Aorta (tissue), 5 donors: ENCODE measurements around the gene ONECUT1. TPM values are rescaled to one million over a fixed set of nuclear protein-coding genes. Genes with fewer than 3 reads are reported as not detected.
A peak's percentile ranks its signal among the peaks of the same experiment; 100 is the strongest.

Experiments
- ATAC-seq: fragments of 200-7000 bp; cut with Tn5 transposase; one replicate; pipeline ENCODE4 v1.9.1; 2022; ENCODE audit warnings: moderate library complexity; ENCODE audit not compliant: low FRiP score
- DNase-seq, 2 donors: peaks; one replicate each; pipeline ENCODE4 v3.0.0-alpha.2; 2020
- H3K27ac ChIP-seq, 2 donors: one replicate each; pipeline ENCODE4 v1.5.1; 2013; ENCODE audit warnings: low read length in 2 of 2, mild to moderate bottlenecking in 2 of 2, moderate library complexity in 2 of 2, control low read depth in 1 of 2, inconsistent platforms in 1 of 2, low read depth in 1 of 2
- H3K27me3 ChIP-seq, 2 donors: one replicate each; pipeline ENCODE4 v1.6.1; 2013; ENCODE audit warnings: control low read depth in 1 of 2, low read length in 1 of 2, mild to moderate bottlenecking in 1 of 2, moderate library complexity in 1 of 2; ENCODE audit not compliant: insufficient read depth in 2 of 2, control insufficient read depth in 1 of 2
- H3K36me3 ChIP-seq, 2 donors: one replicate each; pipeline ENCODE4 v1.6.1; 2013; ENCODE audit warnings: control low read depth in 1 of 2, low read length in 1 of 2, mild to moderate bottlenecking in 1 of 2; ENCODE audit not compliant: insufficient read depth in 2 of 2, control insufficient read depth in 1 of 2
- H3K4me1 ChIP-seq, 2 donors: one replicate each; pipeline ENCODE4 v1.6.1; 2013; ENCODE audit warnings: low read length in 2 of 2, control low read depth in 1 of 2, mild to moderate bottlenecking in 1 of 2, moderate library complexity in 1 of 2; ENCODE audit not compliant: insufficient read depth in 2 of 2, control insufficient read depth in 1 of 2
- H3K4me3 ChIP-seq, 2 donors: one replicate each; pipeline ENCODE4 v1.5.1; 2013; ENCODE audit warnings: low read length in 2 of 2, control low read depth in 1 of 2, mild to moderate bottlenecking in 1 of 2
- H3K9me3 ChIP-seq: one replicate; pipeline ENCODE4 v1.6.1; 2013; ENCODE audit warnings: mild to moderate bottlenecking, low read length; ENCODE audit not compliant: control insufficient read depth
- WGBS, 2 donors: extraction: QIAGEN DNeasy Blood & Tissue Kit; methylation state at CpG; one replicate each; pipeline ENCODE4 v1.1.7; 2013; 5-methylcytosine and 5-hydroxymethylcytosine counted together
- intact Hi-C, 2 donors: fragments of 100-400 bp; cut with DNase I; formaldehyde crosslinking; loops; one replicate each; pipeline versions ENCODE4 v1.14.2 to v1.15.0; 2022
- polyA plus RNA-seq, 2 donors: library from polyadenylated mRNA; stranded (reverse); fragments of 200-250 nt; gene quantifications; one replicate each; pipeline ENCODE4 v1.2.3, GENCODE V29; 2013
- total RNA-seq, 2 donors: library from RNA; stranded (reverse); fragmentation: NEBNext Ultra II Directional; extraction: Animal tissue kit (Norgen Biotek cat#: 25700); gene quantifications; one replicate each; pipeline ENCODE4 v1.2.1, GENCODE V29; 2021
- donor health status: healthy with polysubstance abuse.
- donor health status: Bipolar disorder and iron deficiency.
- donor health status: DM: no; HTN: no; CAD: no.
- donor health status: DM: no; HTN: no; CAD: no.
- donor health status: DM: yes; HTN: yes; CAD: no.

Gene ONECUT1
- total and polyA plus RNA-seq, 4 donors, result not detected

- ATAC-seq (peak; percentile 49), DNase-seq (no peak)
- H3K27ac ChIP-seq, result no peak overlapping the region
- no peaks in the 10 kb centered on the region for H3K36me3 ChIP-seq
- H3K27me3 ChIP-seq, result peaks cover 0 to 4% of the 10 kb centered on the region in 2 donors
- no peaks in the 10 kb centered on the region for H3K9me3 ChIP-seq
- intact Hi-C loops, result no loop called here
- WGBS, 2 donors, result 11 to 14% methylated on average over 72 to 93 of the region's 93 CpGs
- no peaks in the 10 kb centered on the region for H3K4me1 ChIP-seq
- H3K4me3 ChIP-seq, result peak overlapping the region; percentile 36 to 63
Observed at GRCh38 chr15:52805351-52806283, 15.5 kb upstream of the ONECUT1 start.

DNA sequence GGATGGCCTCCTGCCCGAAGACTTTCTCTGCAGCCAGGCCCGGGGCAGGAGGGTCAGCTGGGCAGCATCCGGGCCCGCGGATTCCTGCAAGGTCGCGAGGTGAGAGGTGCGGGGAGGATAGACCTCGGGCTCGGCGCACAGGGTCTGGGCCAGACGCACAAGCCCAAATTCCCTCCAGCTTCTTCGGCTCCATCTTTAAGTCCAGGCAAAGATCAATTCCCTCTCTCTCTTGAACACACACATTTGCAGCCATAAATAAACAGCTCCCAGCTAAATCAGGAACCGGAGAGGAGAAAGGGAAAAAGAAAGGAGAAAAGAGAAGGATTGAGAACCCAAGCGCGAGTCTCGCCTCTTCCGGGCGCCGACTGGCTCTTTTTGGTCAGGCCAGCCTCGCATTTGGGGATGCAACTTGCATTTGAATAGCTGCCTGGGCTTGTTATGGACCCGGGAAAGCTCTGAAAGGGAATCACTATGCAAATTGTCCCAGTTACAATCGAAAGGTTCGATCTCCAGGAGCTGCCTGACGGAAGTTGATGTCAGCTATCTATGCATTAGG lies 14.5 kb upstream of the ONECUT1 start:
- 5% methylated on average over 25 of the region's 25 CpGs for WGBS, 2 donors
- Histone ChIP-seq H3K9me3 (no peaks in the 10 kb centered on the region), H3K36me3 (no peaks in the 10 kb centered on the region), H3K27me3 (peaks cover 0 to 4% of the 10 kb centered on the region in 2 donors), H3K4me1 (no peaks in the 10 kb centered on the region), H3K27ac (no peak overlapping the region), H3K4me3 (peak overlapping the region; percentile 36 to 63)
- no peak for ATAC-seq
- intact Hi-C loops, result no loop called here
- no peak for DNase-seq

GRCh38 chr15:52803467-52804306 lies 13.6 kb upstream of the ONECUT1 start:
- WGBS, 2 donors, result 4 to 6% methylated on average over 49 of the region's 49 CpGs
- DNase-seq (no peak), ATAC-seq (no peak)
- intact Hi-C loops, result no loop called here
- no peaks in the 10 kb centered on the region for H3K4me1 ChIP-seq
- peaks cover 0 to 4% of the 10 kb centered on the region in 2 donors for H3K27me3 ChIP-seq
- H3K36me3 ChIP-seq, result no peaks in the 10 kb centered on the region
- no peaks in the 10 kb centered on the region for H3K9me3 ChIP-seq
- H3K27ac ChIP-seq, result no peak overlapping the region
- no peak overlapping the region for H3K4me3 ChIP-seq

DNA sequence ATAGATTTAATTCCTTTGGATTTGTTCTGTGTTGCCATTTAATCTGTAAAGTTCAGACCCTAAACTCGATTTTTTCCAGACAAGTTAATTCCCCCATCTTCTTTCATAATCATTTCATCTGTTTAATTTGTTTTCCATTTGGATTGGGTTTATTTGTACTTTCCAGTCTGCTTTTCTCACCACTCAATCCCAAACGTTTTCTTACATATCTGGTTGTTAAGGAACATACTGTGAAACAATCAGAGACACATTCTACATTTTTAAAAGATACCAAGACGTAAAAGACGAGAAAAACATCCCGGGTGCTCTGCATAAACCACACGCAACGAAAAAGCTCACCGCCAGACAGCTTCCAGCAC lies 13.0 kb upstream of the ONECUT1 start:
- H3K27me3 ChIP-seq, result peaks cover 0 to 4% of the 10 kb centered on the region in 2 donors
- intact Hi-C loops, result no loop called here
- H3K4me1 ChIP-seq, result no peaks in the 10 kb centered on the region
- no peaks in the 10 kb centered on the region for H3K36me3 ChIP-seq
- DNase-seq (no peak), ATAC-seq (no peak)
- H3K27ac ChIP-seq, result no peak overlapping the region
- no peaks in the 10 kb centered on the region for H3K9me3 ChIP-seq
- no peak overlapping the region for H3K4me3 ChIP-seq
- WGBS, 2 donors, result 31 to 40% methylated on average over 8 of the region's 8 CpGs

DNA sequence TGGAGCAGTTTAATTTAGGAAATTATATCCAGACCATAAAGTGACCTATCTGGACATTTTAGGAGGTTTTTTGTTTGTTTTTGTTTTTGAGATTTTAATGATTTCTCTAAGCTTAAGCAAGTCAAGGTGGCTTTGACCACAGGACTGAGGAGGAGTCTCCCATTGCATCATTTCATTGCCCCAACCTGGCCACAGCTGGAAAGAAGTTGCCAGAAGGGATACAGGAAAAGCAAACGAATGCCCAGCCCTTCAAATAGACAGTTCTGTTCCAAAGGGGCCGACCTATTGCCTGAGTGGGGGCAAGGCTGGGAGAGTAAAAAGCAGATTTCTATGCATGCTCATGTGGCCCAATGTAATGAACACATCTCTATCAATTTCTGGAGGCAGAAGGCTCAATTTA lies 12.0 kb upstream of the ONECUT1 start:
- Histone ChIP-seq H3K36me3 (no peaks in the 10 kb centered on the region), H3K4me1 (no peaks in the 10 kb centered on the region), H3K9me3 (no peaks in the 10 kb centered on the region), H3K27me3 (peaks cover 0 to 4% of the 10 kb centered on the region in 2 donors), H3K4me3 (no peak overlapping the region), H3K27ac (no peak overlapping the region)
- no peak for ATAC-seq
- DNase-seq, result no peak
- intact Hi-C loops, result no loop called here
- WGBS, 2 donors, result 41 to 69% methylated on average over 2 of the region's 2 CpGs

GRCh38 chr15:52801748-52802085 lies 11.6 kb upstream of the ONECUT1 start:
- 47 to 55% methylated on average over 14 of the region's 14 CpGs for WGBS, 2 donors
- Histone ChIP-seq H3K36me3 (no peaks in the 10 kb centered on the region), H3K4me1 (no peaks in the 10 kb centered on the region), H3K4me3 (no peak overlapping the region), H3K9me3 (no peaks in the 10 kb centered on the region), H3K27me3 (peaks cover 0 to 4% of the 10 kb centered on the region in 2 donors), H3K27ac (no peak overlapping the region)
- no peak for ATAC-seq
- no peak for DNase-seq
- intact Hi-C loops, result no loop called here

- no peaks in the 10 kb centered on the region for H3K9me3 ChIP-seq
- no peaks in the 10 kb centered on the region for H3K4me1 ChIP-seq
- DNase-seq (no peak), ATAC-seq (no peak)
- WGBS, 2 donors, result 12 to 22% methylated on average over 44 of the region's 44 CpGs
- H3K27ac ChIP-seq, result no peak overlapping the region
- H3K27me3 ChIP-seq, result peaks cover 0 to under 1% of the 10 kb centered on the region in 2 donors
- intact Hi-C loops, result no loop called here
- no peaks in the 10 kb centered on the region for H3K36me3 ChIP-seq
- no peak overlapping the region for H3K4me3 ChIP-seq
Observed at GRCh38 chr15:52800828-52801747, 11.0 kb upstream of the ONECUT1 start.
